Kidney epithelial cell (primary cell): ENCODE measurements around the gene ZNF670. TPM values are rescaled to one million over a fixed set of nuclear protein-coding genes. Genes with fewer than 3 reads are reported as not detected.
"Not testable (repeated sequence)": the region's sequence is repeated elsewhere in the genome, so short reads cannot be mapped to it uniquely, and the experiment has no call there.

Experiments
- DNase-seq: peaks from one replicate; pipeline ENCODE4 v3.0.0-alpha.2; 2010; ENCODE audit warnings: low read depth
- H3K27me3 ChIP-seq: 2 replicates; pipeline ENCODE4 v1.6.0; 2011; ENCODE audit warnings: low read length; ENCODE audit not compliant: control insufficient read depth, insufficient read depth
- H3K36me3 ChIP-seq: 2 replicates; pipeline ENCODE4 v1.5.1; 2011; ENCODE audit warnings: low read length; ENCODE audit not compliant: control insufficient read depth, insufficient read depth
- H3K4me3 ChIP-seq: 2 replicates; pipeline ENCODE4 v1.5.1; 2011; ENCODE audit warnings: low read depth, mild to moderate bottlenecking, control low read depth, low read length
- total RNA-seq: library from RNA; depleted of rRNA; stranded (reverse); fragments of >200 nt; gene quantifications from 2 replicates; pipeline ENCODE4 v1.2.3, GENCODE V29; 2015
- TF ChIP-seq, protein P1 (sequence below): IDR thresholded peaks from 2 replicates; pipeline ENCODE4 v1.5.1; 2011; ENCODE audit warnings: mild to moderate bottlenecking, moderate library complexity, low read length, control low read depth, inconsistent platforms; ENCODE audit not compliant: insufficient read depth, poor library complexity, severe bottlenecking

The ZNF670 gene
- total RNA-seq, 1 donor from 2014 or later = 5.8 TPM

DNA sequence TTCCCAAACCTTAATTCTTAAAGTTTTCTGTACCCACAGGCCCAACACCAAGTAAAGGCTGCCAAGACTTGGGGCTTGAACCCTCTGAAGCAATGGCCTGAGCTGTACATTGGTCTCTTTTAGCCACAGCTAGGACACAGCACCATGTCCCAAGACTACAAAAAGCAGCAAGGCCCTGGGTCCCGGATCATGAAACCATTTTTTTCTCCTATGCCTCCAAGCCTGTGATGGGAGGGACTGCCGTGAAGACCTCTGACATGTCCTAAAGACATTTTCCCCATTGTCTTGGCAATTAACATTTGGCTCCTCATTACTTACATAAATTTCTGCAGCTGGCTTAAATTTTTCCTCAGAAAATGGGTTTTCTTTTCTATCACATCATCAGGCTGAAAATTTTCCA is 30.9 kb downstream of the ZNF670 start:
- TF ChIP-seq, protein P1, sequence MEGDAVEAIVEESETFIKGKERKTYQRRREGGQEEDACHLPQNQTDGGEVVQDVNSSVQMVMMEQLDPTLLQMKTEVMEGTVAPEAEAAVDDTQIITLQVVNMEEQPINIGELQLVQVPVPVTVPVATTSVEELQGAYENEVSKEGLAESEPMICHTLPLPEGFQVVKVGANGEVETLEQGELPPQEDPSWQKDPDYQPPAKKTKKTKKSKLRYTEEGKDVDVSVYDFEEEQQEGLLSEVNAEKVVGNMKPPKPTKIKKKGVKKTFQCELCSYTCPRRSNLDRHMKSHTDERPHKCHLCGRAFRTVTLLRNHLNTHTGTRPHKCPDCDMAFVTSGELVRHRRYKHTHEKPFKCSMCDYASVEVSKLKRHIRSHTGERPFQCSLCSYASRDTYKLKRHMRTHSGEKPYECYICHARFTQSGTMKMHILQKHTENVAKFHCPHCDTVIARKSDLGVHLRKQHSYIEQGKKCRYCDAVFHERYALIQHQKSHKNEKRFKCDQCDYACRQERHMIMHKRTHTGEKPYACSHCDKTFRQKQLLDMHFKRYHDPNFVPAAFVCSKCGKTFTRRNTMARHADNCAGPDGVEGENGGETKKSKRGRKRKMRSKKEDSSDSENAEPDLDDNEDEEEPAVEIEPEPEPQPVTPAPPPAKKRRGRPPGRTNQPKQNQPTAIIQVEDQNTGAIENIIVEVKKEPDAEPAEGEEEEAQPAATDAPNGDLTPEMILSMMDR = no peak
- Histone ChIP-seq H3K4me3 (no peak overlapping the region), H3K27me3 (no peaks in the 10 kb centered on the region), H3K36me3 (no peaks in the 10 kb centered on the region)
- DNase-seq = no peak

DNA sequence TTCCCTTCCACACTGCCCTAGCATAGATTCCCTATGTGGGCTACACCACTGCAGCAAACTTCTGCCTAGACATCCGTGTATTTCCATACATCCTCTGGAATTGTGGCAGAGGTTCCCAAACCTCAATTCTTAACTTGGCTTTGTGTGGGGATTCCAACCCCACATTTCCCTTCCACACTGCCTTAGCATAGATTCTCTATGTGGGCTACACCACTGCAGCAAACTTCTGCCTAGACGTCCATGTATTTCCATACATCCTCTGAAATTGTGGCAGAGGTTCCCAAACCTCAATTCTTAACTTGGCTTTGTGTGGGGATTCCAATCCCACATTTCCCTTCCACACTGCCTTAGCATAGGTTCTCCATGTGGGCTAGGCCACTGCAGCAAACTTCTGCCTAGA is 31.4 kb downstream of the ZNF670 start:
- Histone ChIP-seq H3K27me3 (no peaks in the 10 kb centered on the region), H3K4me3 (no peak overlapping the region), H3K36me3 (no peaks in the 10 kb centered on the region)
- TF ChIP-seq, protein P1 = no peak
- DNase-seq = no peak

DNA sequence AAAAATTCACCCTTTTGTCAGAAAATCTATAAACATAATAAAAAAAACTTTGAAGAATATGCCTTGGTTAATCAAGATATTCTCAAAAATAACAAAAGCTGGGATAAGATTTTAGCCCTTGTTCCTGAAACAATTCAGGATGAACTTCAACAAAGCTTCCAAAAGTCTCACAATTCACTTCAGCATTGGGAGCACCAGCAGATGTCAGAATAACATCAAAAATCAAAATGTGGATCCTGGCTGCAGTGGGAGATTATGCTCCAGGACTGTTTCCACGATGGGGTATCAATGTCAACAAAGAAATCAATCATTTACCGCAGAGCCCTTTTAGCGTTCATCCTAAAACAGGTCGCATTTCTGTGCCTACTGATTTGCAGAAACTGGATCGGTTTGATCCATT is 35.2 kb downstream of the ZNF670 start:
- Histone ChIP-seq H3K4me3 (no peak overlapping the region), H3K36me3 (no peaks in the 10 kb centered on the region), H3K27me3 (no peaks in the 10 kb centered on the region)
- DNase-seq = no peak
- TF ChIP-seq, protein P1 = no peak

DNA sequence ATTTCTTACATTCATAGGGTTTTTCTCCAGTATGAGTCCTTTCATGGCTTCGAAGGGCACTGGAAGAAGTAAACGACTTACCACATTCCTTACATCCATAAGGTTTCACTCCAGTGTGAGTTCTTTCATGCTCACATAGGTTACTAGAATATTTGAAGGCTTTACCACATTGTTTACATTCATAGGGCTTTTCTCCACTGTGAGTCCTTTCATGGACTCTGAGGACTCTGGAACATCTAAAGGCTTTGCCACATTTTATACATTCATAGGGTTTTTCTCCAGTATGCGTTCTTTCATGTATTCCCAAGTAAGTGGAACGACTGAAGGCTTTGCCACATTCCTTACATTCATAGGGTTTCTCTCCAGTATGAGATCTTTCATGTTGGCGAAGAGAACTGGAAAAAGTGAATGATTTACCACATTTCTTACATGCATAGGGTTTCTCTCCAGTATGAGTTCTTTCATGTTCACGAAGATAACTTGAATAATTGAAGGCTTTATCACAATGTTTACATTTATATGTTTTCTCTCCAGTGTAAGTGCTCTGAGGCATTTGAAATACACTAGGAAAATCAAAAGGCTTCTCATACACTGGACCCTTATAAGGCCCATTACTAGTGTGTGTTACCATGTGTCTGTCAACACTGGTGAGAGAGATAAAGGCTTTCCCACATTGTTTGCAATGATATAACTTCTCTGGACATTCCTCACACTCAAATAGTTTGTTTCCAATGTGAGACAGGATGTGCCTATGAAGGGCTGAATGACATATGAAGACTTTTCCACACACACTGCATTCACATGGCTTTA is 40.9 kb downstream of the ZNF670 start:
- Histone ChIP-seq H3K36me3 (peaks cover 1% of the 10 kb centered on the region), H3K4me3 (no peak overlapping the region), H3K27me3 (no peaks in the 10 kb centered on the region)
- TF ChIP-seq, protein P1 = no peak
- no peak for DNase-seq

DNA sequence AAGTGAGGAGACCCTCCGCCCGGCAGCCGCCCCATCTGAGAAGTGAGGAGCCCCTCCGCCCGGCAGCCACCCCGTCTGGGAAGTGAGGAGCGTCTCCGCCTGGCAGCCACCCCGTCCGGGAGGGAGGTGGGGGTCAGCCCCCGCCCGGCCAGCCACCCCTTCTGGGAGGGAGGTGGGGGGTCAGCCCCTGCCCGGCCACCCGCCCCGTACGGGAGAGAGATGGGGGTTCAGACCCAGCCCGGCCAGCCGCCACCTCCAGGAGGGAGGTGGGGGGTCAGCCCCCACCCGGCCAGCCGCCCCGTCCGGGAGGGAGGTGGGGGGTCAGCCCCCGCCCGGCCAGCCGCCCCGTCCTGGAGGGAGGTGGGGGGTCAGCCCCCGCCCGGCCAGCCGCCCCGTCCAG is 46.3 kb downstream of the ZNF670 start:
- H3K27me3 ChIP-seq, DNase-seq, H3K36me3 ChIP-seq, H3K4me3 ChIP-seq: not testable (repeated sequence)

Other genes with a start within 250 kb of the ZNF670 start
- 20.7 and 23.1 TPM in 2 replicates for gene AHCTF1, start 146.9 kb downstream of the ZNF670 start, total RNA-seq
- 2.2 and 2.9 TPM in 2 replicates for gene ZNF695, start 70.8 kb downstream of the ZNF670 start, total RNA-seq
- 21.0 and 31.2 TPM in 2 replicates for gene ZNF669, start 25.5 kb upstream of the ZNF670 start, total RNA-seq
- 15.3 and 16.8 TPM in 2 replicates for gene ZNF124, start 93.2 kb upstream of the ZNF670 start, total RNA-seq
- gene VN1R5, start 177.3 kb upstream of the ZNF670 start, total RNA-seq = not detected in 2 replicates